NCI-H128 (cell line): ENCODE results near the gene LAMA2.

Source experiments
- DNase-seq: peaks from one replicate; lab custom pipeline; 2025; ENCODE audit not compliant: unreplicated experiment; lab: John Stamatoyannopoulos, UW

Gene LAMA2

DNA sequence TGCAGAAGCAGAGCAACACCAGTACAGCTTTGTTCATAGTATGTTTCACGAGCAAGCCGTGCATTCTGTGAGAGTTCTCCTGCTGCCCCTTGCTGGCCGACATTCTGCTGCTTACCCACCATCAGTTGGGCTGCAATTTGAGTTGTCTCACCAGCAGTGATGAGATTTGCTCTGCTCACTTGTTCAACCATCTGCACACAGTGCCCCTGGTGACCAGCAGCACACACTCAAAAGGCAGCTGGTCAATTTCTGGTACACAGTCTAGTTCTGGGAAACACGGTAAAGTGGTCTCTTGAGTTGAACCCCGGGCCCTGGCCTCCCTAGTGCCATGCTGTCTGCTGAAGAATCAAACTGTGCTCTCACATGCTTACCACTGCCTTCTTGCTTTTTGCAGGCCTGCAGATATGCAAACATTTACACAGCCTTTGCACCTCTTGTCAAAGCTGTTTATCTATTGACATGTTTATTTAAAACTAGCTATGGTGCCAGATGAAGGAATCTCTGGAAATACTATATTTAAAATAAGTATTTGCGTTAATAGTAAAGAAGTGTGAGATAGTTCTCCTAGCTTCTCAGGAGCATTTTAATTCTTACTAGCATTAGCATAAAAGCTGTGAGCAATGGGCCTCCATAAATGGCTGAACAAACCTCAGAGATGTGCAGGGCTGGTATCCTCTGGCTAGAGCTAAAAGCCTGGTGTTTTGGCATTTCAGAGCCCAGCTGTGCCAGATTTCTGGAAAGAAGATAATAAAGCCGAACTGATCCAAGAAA lies 592.7 kb downstream of the LAMA2 start:
- no peak for DNase-seq

DNA sequence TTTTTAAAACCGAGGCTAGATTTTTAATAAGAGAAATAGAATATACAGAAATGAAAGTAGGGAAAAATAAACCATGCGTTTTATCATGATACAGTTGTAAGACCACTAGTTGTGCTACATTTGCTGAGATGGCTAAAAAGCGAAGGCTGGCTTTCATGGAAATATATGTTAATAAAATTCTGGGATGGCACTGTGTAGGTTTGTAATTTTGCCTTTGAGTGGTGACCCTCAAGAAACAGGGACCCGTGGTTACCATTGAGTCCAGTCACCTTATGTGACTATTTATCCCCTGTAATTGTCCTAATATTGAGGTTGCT lies 593.3 kb downstream of the LAMA2 start:
- DNase-seq = no peak

- DNase-seq = no peak
Measured at GRCh38 chr6:129476810-129477209, 593.9 kb downstream of the LAMA2 start.

DNA sequence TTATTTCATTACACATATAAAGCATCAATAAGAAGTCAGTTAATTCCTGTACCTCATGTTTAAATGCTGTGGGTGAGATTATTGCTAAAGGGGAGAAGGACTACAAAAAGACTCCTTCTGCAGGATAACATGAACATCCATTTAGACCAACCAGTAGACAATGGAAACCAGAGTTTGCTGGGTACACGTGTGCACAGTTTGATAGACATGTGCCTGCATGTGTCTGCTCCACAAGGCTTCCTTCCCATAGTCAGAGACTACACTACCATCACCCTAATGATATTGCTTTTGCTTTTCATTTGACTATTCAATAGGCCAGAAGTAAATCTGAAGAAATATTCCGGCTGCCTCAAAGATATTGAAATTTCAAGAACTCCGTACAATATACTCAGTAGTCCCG lies 595.4 kb downstream of the LAMA2 start:
- no peak for DNase-seq

- DNase-seq = no peak
Measured at GRCh38 chr6:129481706-129482105, 598.8 kb downstream of the LAMA2 start.

DNA sequence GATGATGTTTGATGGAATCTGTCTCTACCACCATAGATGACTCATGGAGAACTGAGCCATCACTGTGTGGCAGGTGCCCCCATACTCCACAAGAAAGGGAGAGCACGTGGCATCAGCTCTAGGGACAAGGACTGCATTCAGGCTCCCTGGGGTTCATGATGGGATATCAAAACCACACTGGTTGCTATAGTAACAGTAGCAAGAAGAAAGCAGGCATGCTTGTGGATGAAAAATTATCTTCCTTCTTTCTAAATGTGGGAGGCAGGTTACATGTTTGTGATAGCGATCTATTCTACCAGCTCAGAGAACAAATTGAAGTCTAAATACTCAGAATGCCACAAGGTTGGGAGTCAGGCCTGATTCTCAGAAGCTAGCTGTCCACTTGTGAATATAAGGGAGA lies 602.8 kb downstream of the LAMA2 start:
- no peak for DNase-seq

GRCh38 chr6:129486327-129486726 lies 603.4 kb downstream of the LAMA2 start:
- no peak for DNase-seq

GRCh38 chr6:129488313-129488712 lies 605.4 kb downstream of the LAMA2 start:
- DNase-seq = no peak

- no peak for DNase-seq
Measured at GRCh38 chr6:129489215-129489765, 606.4 kb downstream of the LAMA2 start.

DNA sequence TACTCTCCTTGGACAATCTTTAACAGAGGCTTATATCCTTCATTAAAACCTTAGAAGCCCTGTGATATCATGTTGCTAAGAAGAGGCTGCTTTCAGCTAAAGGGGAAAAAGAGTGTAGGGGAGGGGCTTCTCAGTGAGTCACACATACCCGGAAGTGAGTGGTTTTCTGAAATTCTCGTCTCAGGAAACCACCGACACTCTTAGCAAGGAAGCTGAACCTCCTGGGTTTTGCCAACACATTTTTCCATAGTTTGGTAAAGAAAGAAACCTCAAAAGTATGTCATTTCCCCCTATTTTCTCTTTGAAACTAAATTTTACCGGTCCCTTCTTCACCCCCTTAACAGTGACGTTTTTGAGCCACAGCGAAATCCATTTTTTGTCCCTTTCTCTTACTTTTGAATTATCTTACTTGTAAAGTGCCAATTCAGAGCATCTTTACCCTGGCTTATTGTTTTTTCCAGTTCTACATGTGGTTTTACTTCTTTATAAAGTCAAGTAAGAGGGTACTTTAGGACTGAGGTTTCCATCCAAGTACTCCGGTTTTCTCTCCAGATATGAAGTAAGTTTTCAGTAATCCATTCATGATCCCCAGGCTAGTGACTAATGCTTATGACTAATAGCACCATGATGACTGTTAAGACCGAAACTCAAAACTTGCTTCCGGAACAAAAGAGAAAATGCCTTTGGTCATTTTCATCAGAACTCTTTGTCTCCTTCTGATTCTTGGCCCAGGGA lies 607.8 kb downstream of the LAMA2 start:
- no peak for DNase-seq

GRCh38 chr6:129491436-129491835 lies 608.5 kb downstream of the LAMA2 start:
- DNase-seq = no peak

DNA sequence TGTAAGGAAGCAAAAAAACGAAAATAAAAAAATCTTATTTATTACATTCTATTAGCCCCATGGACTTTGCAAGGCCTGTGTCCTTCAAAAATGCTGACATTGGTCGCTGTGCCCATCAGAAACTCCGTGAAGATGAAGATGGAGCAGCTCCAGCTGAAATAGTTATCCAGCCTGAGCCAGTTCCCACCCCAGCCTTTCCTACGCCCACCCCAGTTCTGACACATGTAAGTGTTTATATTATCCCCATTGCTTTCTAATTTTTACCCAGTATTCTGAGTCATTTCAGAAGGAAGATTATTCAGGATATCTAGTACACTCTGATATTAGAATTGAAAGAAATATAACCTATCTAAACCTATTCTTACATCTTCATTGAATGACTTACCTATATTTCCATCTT lies 609.3 kb downstream of the LAMA2 start:
- DNase-seq = no peak

DNA sequence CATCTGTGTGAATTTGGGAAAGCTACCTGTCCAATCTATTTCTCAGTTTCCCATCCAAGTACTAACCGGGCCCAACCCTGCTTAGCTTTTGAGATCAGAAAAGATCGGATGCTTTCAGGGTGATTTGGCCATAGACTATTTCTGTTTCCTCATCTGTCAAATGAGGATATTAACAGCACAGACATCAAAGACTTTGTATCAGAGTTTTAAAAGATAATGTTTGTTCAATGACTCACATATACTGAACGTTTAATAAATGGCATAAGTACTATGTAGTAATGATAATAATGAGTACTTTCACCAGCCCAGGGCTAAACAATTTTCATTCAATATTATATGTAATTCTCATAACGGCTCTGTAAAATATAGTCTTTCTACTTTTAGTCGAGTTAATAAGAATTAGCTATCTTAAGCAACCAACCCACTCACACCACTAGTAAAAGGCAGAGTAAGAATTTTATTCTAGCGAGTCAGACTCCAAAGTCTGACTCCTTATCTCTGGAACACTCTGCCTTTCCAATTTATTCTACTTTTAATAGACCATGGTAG lies 610.5 kb downstream of the LAMA2 start:
- no peak for DNase-seq

DNA sequence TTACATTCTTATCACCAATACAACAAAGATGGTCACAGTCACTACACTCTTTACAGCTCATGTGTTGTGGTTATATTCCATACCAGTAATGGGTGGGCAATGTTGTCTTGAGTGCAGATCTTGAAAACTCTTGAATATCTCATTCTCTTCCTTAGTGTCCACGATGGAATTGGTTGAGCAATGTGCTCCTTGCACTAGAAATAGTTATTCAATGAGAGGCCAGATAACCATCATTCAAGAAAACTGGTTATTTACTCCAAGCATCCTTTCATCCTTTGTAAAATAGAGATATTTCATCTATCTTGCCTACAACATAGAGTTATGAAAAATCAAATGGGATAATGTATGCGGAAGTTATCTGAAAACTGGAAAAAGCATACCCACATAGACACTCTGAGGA lies 611.2 kb downstream of the LAMA2 start:
- DNase-seq = no peak

DNA sequence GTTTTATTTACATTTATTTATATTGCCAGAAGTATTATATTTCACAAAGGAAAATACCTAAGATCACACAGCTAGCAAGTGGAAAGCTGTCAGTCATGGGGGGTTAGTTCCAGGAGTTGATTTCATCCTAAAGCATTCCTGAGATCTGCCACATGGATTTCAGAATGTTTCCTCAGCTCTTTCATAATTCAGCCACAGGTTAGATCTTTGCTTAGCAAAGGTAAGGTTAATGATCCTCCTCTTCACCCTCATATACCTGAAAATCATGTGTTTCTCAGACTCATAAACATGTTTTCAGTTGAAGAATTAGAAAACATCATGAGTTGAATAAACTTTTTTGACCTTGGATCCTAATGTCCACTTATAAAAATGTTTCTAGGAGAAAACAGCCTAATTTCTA lies 611.6 kb downstream of the LAMA2 start:
- no peak for DNase-seq

- DNase-seq = no peak
Measured at GRCh38 chr6:129495652-129496051, 612.7 kb downstream of the LAMA2 start.

GRCh38 chr6:129497481-129498441 lies 614.8 kb downstream of the LAMA2 start:
- DNase-seq = no peak

DNA sequence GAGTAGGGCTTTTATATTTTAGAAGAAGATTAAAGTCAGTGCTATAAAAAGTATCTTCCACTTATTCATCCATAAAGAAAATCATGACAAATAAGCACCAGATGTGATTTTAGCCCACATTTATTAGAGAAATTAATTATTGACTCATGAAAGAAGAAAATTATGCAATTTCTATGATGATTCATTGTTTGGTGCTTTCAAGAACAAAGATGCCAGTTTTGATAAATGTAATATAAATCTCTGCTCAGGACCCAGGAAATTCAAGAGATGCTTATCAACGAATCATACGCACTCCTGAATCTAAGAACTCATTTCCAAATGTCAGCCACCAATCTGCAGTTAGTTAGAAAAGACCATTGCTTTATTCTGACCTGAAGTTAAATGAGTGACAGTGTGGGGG lies 615.6 kb downstream of the LAMA2 start:
- no peak for DNase-seq

DNA sequence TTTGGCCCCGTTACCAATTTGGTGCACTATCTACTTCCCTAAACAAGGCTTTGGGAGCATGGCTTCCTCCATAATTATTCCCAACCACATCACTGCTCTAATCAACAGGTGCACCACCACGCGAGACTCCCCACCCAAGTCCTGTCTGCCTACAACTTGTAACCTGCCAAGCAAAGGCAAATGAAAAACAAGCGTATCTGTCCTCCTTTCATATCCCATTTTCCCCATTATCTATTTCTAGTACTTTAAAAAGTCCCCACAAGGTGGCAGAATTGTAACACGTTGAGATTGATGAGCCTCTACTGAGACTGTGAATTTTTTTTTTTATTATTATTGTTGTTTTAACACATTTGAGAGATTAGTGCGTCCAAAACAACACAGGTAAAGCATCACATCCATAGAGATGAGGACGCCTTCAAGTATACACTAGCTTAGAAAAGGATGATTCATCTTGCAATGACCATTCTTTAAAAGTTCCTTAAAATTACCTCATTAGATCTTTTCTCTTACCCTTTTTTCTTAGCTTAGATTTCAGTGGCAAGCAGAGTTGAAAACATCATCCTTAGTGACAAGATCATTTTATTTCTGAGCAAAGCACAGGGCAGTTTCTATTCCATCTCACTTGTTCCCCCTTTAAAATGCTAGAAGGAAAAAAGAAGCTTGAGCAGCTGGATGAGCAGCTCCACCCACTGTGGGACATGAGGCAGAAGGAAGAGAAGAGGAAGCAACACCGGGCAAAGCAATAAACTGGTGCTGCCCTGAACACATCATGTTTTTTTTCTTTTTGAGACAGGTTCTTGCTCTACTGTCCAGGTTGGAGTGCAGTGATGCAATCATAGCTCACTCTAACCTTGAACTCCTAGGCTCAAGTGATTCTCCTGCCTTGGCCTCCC lies 616.3 kb downstream of the LAMA2 start:
- no peak for DNase-seq

- no peak for DNase-seq
Measured at GRCh38 chr6:129499843-129500219, 616.9 kb downstream of the LAMA2 start.
